Measurements from ENCODE around the gene DLG2. TPM values are rescaled to one million over a fixed set of nuclear protein-coding genes. Genes with fewer than 3 reads are reported as not detected.

Gene DLG2
- total and polyA plus RNA-seq, 3 experiments from 2014 or later, result 0.81 to 1.5 (median 1.3) TPM

- H3K36me3 ChIP-seq (ENCODE audit: insufficient read depth, low read length), result no peaks in the 10 kb centered on the region
- H3K9me3 ChIP-seq (ENCODE audit: low read length), result no peaks in the 10 kb centered on the region
- Mint-ChIP-seq H3K27me3 (no peaks in the 10 kb centered on the region), H3K4me1 (no peaks in the 10 kb centered on the region), H3K36me3 (no peaks in the 10 kb centered on the region), H3K9me3 (peaks cover 4 to 44% (median 12%) of the 10 kb centered on the region in 5 donors), H3K4me3 (no peak overlapping the region), H3K27ac (no peak overlapping the region)
- ChIA-PET CTCF (no interaction called here), POLR2A (no interaction called here)
- H3K27me3 ChIP-seq (ENCODE audit: insufficient read depth, low read length, poor library complexity, severe bottlenecking), result no peaks in the 10 kb centered on the region
- no peaks in the 10 kb centered on the region for H3K4me1 ChIP-seq (ENCODE audit: insufficient read depth, low read length)
- no peak for DNase-seq
- no peak overlapping the region for H3K27ac ChIP-seq (ENCODE audit: low read depth, low read length)
- no peak overlapping the region for H3K4me3 ChIP-seq (ENCODE audit: low read length)
Observed at GRCh38 chr11:84503503-84503902, 1123.6 kb downstream of the DLG2 start.

DNA sequence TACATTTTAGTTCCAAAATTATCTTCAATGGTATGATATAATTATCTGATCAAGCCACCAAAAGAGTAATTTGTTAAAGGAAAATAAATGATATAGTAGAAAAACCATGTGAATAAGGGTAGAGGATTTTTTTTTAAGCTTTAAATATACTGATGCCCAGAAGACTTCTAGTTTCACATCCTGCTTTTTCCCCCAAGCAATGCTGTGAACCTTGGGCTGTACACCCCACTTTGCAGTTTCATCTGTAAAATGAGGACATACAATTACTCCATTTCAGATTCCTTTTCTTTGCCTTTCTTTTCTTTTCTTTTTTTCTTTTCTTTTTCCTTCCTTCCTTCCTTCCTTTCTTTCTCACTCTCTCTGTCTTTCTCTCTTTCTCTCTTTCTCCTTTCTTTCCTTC is 1125.4 kb downstream of the DLG2 start:
- no peak overlapping the region for H3K27ac Mint-ChIP-seq
- H3K27me3 Mint-ChIP-seq, result no peaks in the 10 kb centered on the region
- Histone ChIP-seq H3K27ac (ENCODE audit: low read depth, low read length) (no peak overlapping the region), H3K9me3 (ENCODE audit: low read length) (no peaks in the 10 kb centered on the region), H3K36me3 (ENCODE audit: insufficient read depth, low read length) (no peaks in the 10 kb centered on the region), H3K4me3 (ENCODE audit: low read length) (no peak overlapping the region), H3K27me3 (ENCODE audit: insufficient read depth, low read length, poor library complexity, severe bottlenecking) (no peaks in the 10 kb centered on the region), H3K4me1 (ENCODE audit: insufficient read depth, low read length) (no peaks in the 10 kb centered on the region)
- no peaks in the 10 kb centered on the region for H3K36me3 Mint-ChIP-seq
- DNase-seq, result no peak
- CTCF ChIA-PET, result no interaction called here
- H3K9me3 Mint-ChIP-seq, result peaks cover 4 to 40% (median 9%) of the 10 kb centered on the region in 5 donors
- POLR2A ChIA-PET, result no interaction called here
- no peak overlapping the region for H3K4me3 Mint-ChIP-seq
- H3K4me1 Mint-ChIP-seq, result no peaks in the 10 kb centered on the region

DNA sequence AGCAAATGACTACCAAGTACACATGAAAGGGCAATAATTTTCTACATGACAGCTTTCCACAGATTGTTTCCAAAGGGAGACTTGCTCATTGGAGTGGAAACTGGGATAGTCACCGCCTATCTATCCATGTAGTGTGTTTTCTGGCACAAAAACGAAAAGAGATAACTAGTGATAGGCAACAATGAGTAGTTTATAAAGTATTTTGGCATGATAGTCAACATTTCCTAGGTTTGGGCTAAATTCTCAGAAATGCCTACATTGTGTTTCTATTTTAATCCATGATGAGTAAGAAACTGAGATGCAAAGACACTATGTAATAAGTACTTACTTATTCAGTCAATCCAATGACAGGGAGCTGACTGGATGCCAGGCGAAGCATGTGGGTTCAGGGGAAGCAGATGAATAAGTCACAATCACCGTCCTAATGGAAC is 1129.1 kb downstream of the DLG2 start:
- H3K4me1 Mint-ChIP-seq, result no peaks in the 10 kb centered on the region
- Histone ChIP-seq H3K9me3 (ENCODE audit: low read length) (no peaks in the 10 kb centered on the region), H3K27ac (ENCODE audit: low read depth, low read length) (no peak overlapping the region), H3K36me3 (ENCODE audit: insufficient read depth, low read length) (no peaks in the 10 kb centered on the region), H3K4me3 (ENCODE audit: low read length) (no peak overlapping the region), H3K4me1 (ENCODE audit: insufficient read depth, low read length) (no peaks in the 10 kb centered on the region), H3K27me3 (ENCODE audit: insufficient read depth, low read length, poor library complexity, severe bottlenecking) (no peaks in the 10 kb centered on the region)
- no peak overlapping the region for H3K27ac Mint-ChIP-seq
- CTCF ChIA-PET, result no interaction called here
- H3K27me3 Mint-ChIP-seq, result no peaks in the 10 kb centered on the region
- DNase-seq, result no peak
- H3K9me3 Mint-ChIP-seq, result peaks cover 4 to 17% (median 14%) of the 10 kb centered on the region in 5 donors
- POLR2A ChIA-PET, result no interaction called here
- H3K4me3 Mint-ChIP-seq, result no peak overlapping the region
- peaks cover 0 to 2% (median 0%) of the 10 kb centered on the region in 3 donors for H3K36me3 Mint-ChIP-seq

- no peak overlapping the region for H3K4me3 Mint-ChIP-seq
- Histone ChIP-seq H3K27ac (ENCODE audit: low read depth, low read length) (no peak overlapping the region), H3K4me1 (ENCODE audit: insufficient read depth, low read length) (no peaks in the 10 kb centered on the region), H3K4me3 (ENCODE audit: low read length) (no peak overlapping the region), H3K9me3 (ENCODE audit: low read length) (no peaks in the 10 kb centered on the region), H3K36me3 (ENCODE audit: insufficient read depth, low read length) (no peaks in the 10 kb centered on the region), H3K27me3 (ENCODE audit: insufficient read depth, low read length, poor library complexity, severe bottlenecking) (no peaks in the 10 kb centered on the region)
- CTCF ChIA-PET, result no interaction called here
- H3K9me3 Mint-ChIP-seq, result peaks cover 4 to 16% (median 11%) of the 10 kb centered on the region in 5 donors
- peaks cover 0 to 2% (median 0%) of the 10 kb centered on the region in 3 donors for H3K36me3 Mint-ChIP-seq
- POLR2A ChIA-PET, result no interaction called here
- DNase-seq, result no peak
- H3K27ac Mint-ChIP-seq, result no peak overlapping the region
- no peaks in the 10 kb centered on the region for H3K27me3 Mint-ChIP-seq
- no peaks in the 10 kb centered on the region for H3K4me1 Mint-ChIP-seq
Observed at GRCh38 chr11:84497181-84497580, 1130.0 kb downstream of the DLG2 start.

DNA sequence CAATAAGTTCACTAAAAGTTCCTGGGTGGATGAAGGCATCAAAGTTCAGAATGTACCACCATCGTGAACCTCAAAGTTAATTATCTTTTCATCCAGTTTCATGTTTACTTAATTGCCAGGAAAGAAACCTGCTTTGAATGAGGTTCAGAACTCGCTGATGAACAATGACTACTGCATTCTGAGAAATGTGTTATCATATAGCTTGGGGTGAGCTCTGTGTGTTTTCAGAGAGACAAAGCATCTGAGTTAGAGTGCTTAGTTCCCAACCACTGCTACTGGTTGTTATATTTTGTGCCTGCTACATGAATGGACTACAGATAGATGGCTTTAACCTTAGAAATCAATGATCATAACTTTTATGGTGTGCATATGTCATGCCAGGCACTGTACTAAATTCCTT is 1131.0 kb downstream of the DLG2 start:
- Mint-ChIP-seq H3K36me3 (peaks cover 0 to 2% (median 0%) of the 10 kb centered on the region in 3 donors), H3K27me3 (no peaks in the 10 kb centered on the region), H3K9me3 (peaks cover 4 to 16% (median 14%) of the 10 kb centered on the region in 5 donors), H3K27ac (no peak overlapping the region), H3K4me3 (no peak overlapping the region), H3K4me1 (no peaks in the 10 kb centered on the region)
- POLR2A ChIA-PET, result no interaction called here
- no peak for DNase-seq
- Histone ChIP-seq H3K27me3 (ENCODE audit: insufficient read depth, low read length, poor library complexity, severe bottlenecking) (no peaks in the 10 kb centered on the region), H3K36me3 (ENCODE audit: insufficient read depth, low read length) (no peaks in the 10 kb centered on the region), H3K4me3 (ENCODE audit: low read length) (no peak overlapping the region), H3K27ac (ENCODE audit: low read depth, low read length) (no peak overlapping the region), H3K4me1 (ENCODE audit: insufficient read depth, low read length) (no peaks in the 10 kb centered on the region), H3K9me3 (ENCODE audit: low read length) (no peaks in the 10 kb centered on the region)
- CTCF ChIA-PET, result no interaction called here

- peaks cover 1 to 50% (median 10%) of the 10 kb centered on the region in 5 donors for H3K9me3 Mint-ChIP-seq
- Histone ChIP-seq H3K36me3 (ENCODE audit: insufficient read depth, low read length) (no peaks in the 10 kb centered on the region), H3K4me3 (ENCODE audit: low read length) (no peak overlapping the region), H3K27ac (ENCODE audit: low read depth, low read length) (no peak overlapping the region), H3K9me3 (ENCODE audit: low read length) (no peaks in the 10 kb centered on the region), H3K27me3 (ENCODE audit: insufficient read depth, low read length, poor library complexity, severe bottlenecking) (no peaks in the 10 kb centered on the region), H3K4me1 (ENCODE audit: insufficient read depth, low read length) (no peaks in the 10 kb centered on the region)
- no peaks in the 10 kb centered on the region for H3K27me3 Mint-ChIP-seq
- no peak for DNase-seq
- ChIA-PET POLR2A (no interaction called here), CTCF (no interaction called here)
- H3K4me1 Mint-ChIP-seq, result no peaks in the 10 kb centered on the region
- H3K36me3 Mint-ChIP-seq, result no peaks in the 10 kb centered on the region
- no peak overlapping the region for H3K27ac Mint-ChIP-seq
- H3K4me3 Mint-ChIP-seq, result no peak overlapping the region
Observed at GRCh38 chr11:84480131-84480530, 1147.0 kb downstream of the DLG2 start.

DNA sequence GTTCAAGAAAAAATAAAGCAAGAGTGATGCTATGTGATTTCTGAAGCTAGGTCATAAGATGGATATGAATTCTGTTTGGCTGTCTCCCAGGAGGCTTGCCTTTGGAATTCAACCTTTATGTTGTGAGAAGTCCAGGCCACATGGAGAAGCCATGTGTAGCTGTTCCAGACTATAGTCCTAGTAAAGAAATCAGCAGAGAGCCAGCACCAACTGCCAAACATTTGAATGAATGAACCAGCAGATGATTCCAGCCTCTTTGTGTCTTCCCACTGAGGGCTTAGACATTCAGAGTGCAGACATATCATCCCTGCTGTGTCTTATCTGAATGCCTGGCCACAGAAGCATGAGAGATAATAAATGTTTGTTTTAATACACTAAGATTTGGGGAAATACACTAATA is 1150.6 kb downstream of the DLG2 start:
- H3K9me3 Mint-ChIP-seq, result peaks cover 0 to 47% (median 5%) of the 10 kb centered on the region in 5 donors
- H3K27ac ChIP-seq (ENCODE audit: low read depth, low read length), result no peak overlapping the region
- H3K27me3 Mint-ChIP-seq, result no peaks in the 10 kb centered on the region
- ChIA-PET POLR2A (no interaction called here), CTCF (no interaction called here)
- no peaks in the 10 kb centered on the region for H3K4me1 Mint-ChIP-seq
- H3K4me3 Mint-ChIP-seq, result no peak overlapping the region
- H3K27ac Mint-ChIP-seq, result no peak overlapping the region
- H3K36me3 ChIP-seq (ENCODE audit: insufficient read depth, low read length), result no peaks in the 10 kb centered on the region
- no peak overlapping the region for H3K4me3 ChIP-seq (ENCODE audit: low read length)
- no peaks in the 10 kb centered on the region for H3K9me3 ChIP-seq (ENCODE audit: low read length)
- no peak for DNase-seq
- H3K27me3 ChIP-seq (ENCODE audit: insufficient read depth, low read length, poor library complexity, severe bottlenecking), result no peaks in the 10 kb centered on the region
- no peaks in the 10 kb centered on the region for H3K4me1 ChIP-seq (ENCODE audit: insufficient read depth, low read length)
- no peaks in the 10 kb centered on the region for H3K36me3 Mint-ChIP-seq

GRCh38 chr11:84471501-84471900 is 1155.6 kb downstream of the DLG2 start:
- no peak overlapping the region for H3K4me3 Mint-ChIP-seq
- H3K36me3 Mint-ChIP-seq, result no peaks in the 10 kb centered on the region
- Histone ChIP-seq H3K4me3 (ENCODE audit: low read length) (no peak overlapping the region), H3K36me3 (ENCODE audit: insufficient read depth, low read length) (no peaks in the 10 kb centered on the region), H3K27ac (ENCODE audit: low read depth, low read length) (no peak overlapping the region), H3K4me1 (ENCODE audit: insufficient read depth, low read length) (no peaks in the 10 kb centered on the region), H3K27me3 (ENCODE audit: insufficient read depth, low read length, poor library complexity, severe bottlenecking) (no peaks in the 10 kb centered on the region), H3K9me3 (ENCODE audit: low read length) (no peaks in the 10 kb centered on the region)
- H3K27ac Mint-ChIP-seq, result no peak overlapping the region
- ChIA-PET CTCF (no interaction called here), POLR2A (no interaction called here)
- no peaks in the 10 kb centered on the region for H3K27me3 Mint-ChIP-seq
- no peak for DNase-seq
- no peaks in the 10 kb centered on the region for H3K4me1 Mint-ChIP-seq
- H3K9me3 Mint-ChIP-seq, result peaks cover 0 to 33% (median 2%) of the 10 kb centered on the region in 5 donors

DNA sequence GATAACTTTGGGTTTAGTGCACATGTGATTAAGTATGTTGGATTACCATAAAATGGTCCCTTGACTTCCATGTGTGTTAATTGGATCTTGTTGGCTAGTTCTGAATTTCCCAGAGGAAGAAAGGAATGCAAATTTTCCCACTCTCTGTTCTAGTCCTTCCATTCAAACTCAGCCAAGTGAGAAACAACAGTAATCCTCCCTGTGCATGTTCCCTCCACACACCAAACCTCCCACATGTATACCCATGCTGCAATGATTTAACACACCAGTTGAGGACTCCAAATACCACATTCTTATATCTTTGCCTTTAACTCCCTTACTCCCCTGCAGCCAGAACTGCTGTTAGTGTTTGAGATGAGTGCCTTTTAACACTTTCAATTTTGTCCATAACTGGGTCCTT is 1158.9 kb downstream of the DLG2 start:
- Histone ChIP-seq H3K9me3 (ENCODE audit: low read length) (no peaks in the 10 kb centered on the region), H3K27ac (ENCODE audit: low read depth, low read length) (no peak overlapping the region), H3K36me3 (ENCODE audit: insufficient read depth, low read length) (no peaks in the 10 kb centered on the region), H3K4me3 (ENCODE audit: low read length) (no peak overlapping the region), H3K27me3 (ENCODE audit: insufficient read depth, low read length, poor library complexity, severe bottlenecking) (no peaks in the 10 kb centered on the region), H3K4me1 (ENCODE audit: insufficient read depth, low read length) (no peaks in the 10 kb centered on the region)
- no peaks in the 10 kb centered on the region for H3K4me1 Mint-ChIP-seq
- H3K36me3 Mint-ChIP-seq, result no peaks in the 10 kb centered on the region
- ChIA-PET CTCF (no interaction called here), POLR2A (no interaction called here)
- H3K27me3 Mint-ChIP-seq, result no peaks in the 10 kb centered on the region
- peaks cover 2 to 26% (median 3%) of the 10 kb centered on the region in 5 donors for H3K9me3 Mint-ChIP-seq
- DNase-seq, result no peak
- no peak overlapping the region for H3K27ac Mint-ChIP-seq
- H3K4me3 Mint-ChIP-seq, result no peak overlapping the region
